HEK293 (cell line): ENCODE results near the gene EPPIN.

Experiments
- CTCF ChIA-PET: fragments of 350-600 bp; formaldehyde crosslinking; extraction: SDS; loops from one replicate; lab custom pipeline; 2021; ENCODE audit warnings: antibody characterized with exemption; lab: Yijun Ruan, JAX
- POLR2A ChIA-PET: fragments of 300-600 bp; formaldehyde crosslinking; extraction: SDS; loops from one replicate; lab custom pipeline; 2020; ENCODE audit warnings: antibody characterized with exemption, inconsistent platforms; lab: Yijun Ruan, JAX
- H3K27ac ChIP-seq: fragments of 200-500 bp; sonication (Bioruptor generic); 2 replicates; pipeline ENCODE4 v1.5.1; 2014; ENCODE audit warnings: low read depth, low read length, control low read depth, inconsistent platforms; ENCODE audit errors: extremely low read depth
- H3K36me3 ChIP-seq, 2 experiments: fragments of 200-500 bp in 1 of 2; sonication (Bioruptor generic) in 1 of 2; 1 replicate in 1 of 2; 2 replicates in 1 of 2; pipeline ENCODE4 v1.5.1; 2014 to 2017; ENCODE audit warnings: inconsistent platforms in 2 of 2, low read length in 2 of 2; ENCODE audit not compliant: control insufficient read depth in 2 of 2, insufficient read depth in 1 of 2
- H3K4me1 ChIP-seq: fragments of 200-500 bp; sonication (Bioruptor generic); 2 replicates; pipeline ENCODE4 v1.5.1; 2014; ENCODE audit warnings: mild to moderate bottlenecking, low read length, inconsistent platforms; ENCODE audit not compliant: control insufficient read depth, insufficient read depth
- H3K4me3 ChIP-seq: 2 replicates; pipeline ENCODE4 v1.5.1; 2011; ENCODE audit warnings: low read depth, mild to moderate bottlenecking, control low read depth, low read length, moderate library complexity
- H3K9me3 ChIP-seq: fragments of 200-500 bp; sonication (Bioruptor generic); 2 replicates; pipeline ENCODE4 v1.5.1; 2014; ENCODE audit warnings: low read depth, low read length, inconsistent platforms; ENCODE audit not compliant: control insufficient read depth, insufficient read depth
- BCL11A ChIP-seq: fragments of 450-650 bp; formaldehyde crosslinking; IDR thresholded peaks from 2 replicates; pipeline ENCODE4 v1.5.1; 2016; ENCODE audit warnings: low read depth, missing biosample characterization, missing genetic modification characterization
- FEZF1 ChIP-seq: fragments of 450-650 bp; formaldehyde crosslinking; IDR thresholded peaks from 2 replicates; pipeline ENCODE4 v1.5.1; 2016; ENCODE audit warnings: missing biosample characterization, missing genetic modification characterization
- GLI2 ChIP-seq: fragments of 450-650 bp; formaldehyde crosslinking; IDR thresholded peaks from 2 replicates; pipeline ENCODE4; 2017; ENCODE audit warnings: missing biosample characterization, missing genetic modification characterization, low read depth, borderline replicate concordance
- IKZF3 ChIP-seq: fragments of 450-650 bp; IDR thresholded peaks from 2 replicates; pipeline ENCODE4 v1.5.0; 2018; ENCODE audit warnings: missing biosample characterization, mild to moderate bottlenecking, missing genetic modification characterization, moderate library complexity
- MEIS1 ChIP-seq: sonication (generic); formaldehyde crosslinking; IDR thresholded peaks from 2 replicates; pipeline ENCODE4 v1.8.1; 2022; ENCODE audit warnings: missing genetic modification reagents, mild to moderate bottlenecking, borderline replicate concordance
- PRDM4 ChIP-seq: fragments of 450-650 bp; formaldehyde crosslinking; IDR thresholded peaks from 2 replicates; pipeline ENCODE4 v1.5.1; 2017; ENCODE audit warnings: missing biosample characterization, missing genetic modification characterization
- SCRT1 ChIP-seq: fragments of 450-650 bp; formaldehyde crosslinking; IDR thresholded peaks from 2 replicates; pipeline ENCODE4 v1.5.1; 2016; ENCODE audit warnings: missing biosample characterization, missing genetic modification characterization, borderline replicate concordance
- WT1 ChIP-seq: fragments of 450-650 bp; formaldehyde crosslinking; IDR thresholded peaks from 2 replicates; pipeline ENCODE4 v1.5.1; 2016; ENCODE audit warnings: missing biosample characterization, missing genetic modification characterization
- ZBTB21 ChIP-seq: fragments of 450-650 bp; formaldehyde crosslinking; IDR thresholded peaks from 2 replicates; pipeline ENCODE4 v1.5.1; 2017; ENCODE audit warnings: missing biosample characterization, missing genetic modification characterization
- ZFHX2 ChIP-seq: fragments of 450-650 bp; formaldehyde crosslinking; conservative IDR thresholded peaks from 2 replicates; pipeline ENCODE4 v1.5.1; 2016; ENCODE audit warnings: missing biosample characterization, missing genetic modification characterization
- ZFP37 ChIP-seq: fragments of 450-650 bp; formaldehyde crosslinking; IDR thresholded peaks from 2 replicates; pipeline ENCODE4 v1.5.1; 2016; ENCODE audit warnings: missing biosample characterization, missing genetic modification characterization
- ZFP41 ChIP-seq: fragments of 450-650 bp; formaldehyde crosslinking; IDR thresholded peaks from 2 replicates; pipeline ENCODE4 v1.5.1; 2016; ENCODE audit warnings: missing biosample characterization, missing genetic modification characterization, borderline replicate concordance
- ZNF211 ChIP-seq: fragments of 450-650 bp; formaldehyde crosslinking; IDR thresholded peaks from 2 replicates; pipeline ENCODE4 v1.5.1; 2016; ENCODE audit warnings: low read depth, missing biosample characterization, missing genetic modification characterization
- ZNF266 ChIP-seq: fragments of 450-650 bp; formaldehyde crosslinking; IDR thresholded peaks from 2 replicates; pipeline ENCODE4 v1.5.1; 2016; ENCODE audit warnings: missing biosample characterization, missing genetic modification characterization, low read depth
- ZNF302 ChIP-seq: fragments of 450-650 bp; formaldehyde crosslinking; IDR thresholded peaks from 2 replicates; pipeline ENCODE4 v1.5.1; 2016; ENCODE audit warnings: missing biosample characterization, missing genetic modification characterization, low read depth
- ZNF324 ChIP-seq: fragments of 450-650 bp; formaldehyde crosslinking; IDR thresholded peaks from 2 replicates; pipeline ENCODE4 v1.5.1; 2016; ENCODE audit warnings: missing biosample characterization, missing genetic modification characterization
- ZNF354C ChIP-seq: fragments of 450-650 bp; formaldehyde crosslinking; IDR thresholded peaks from 2 replicates; pipeline ENCODE4 v1.5.1; 2016; ENCODE audit warnings: missing biosample characterization, missing genetic modification characterization, low read depth, borderline replicate concordance
- ZNF362 ChIP-seq: fragments of 450-650 bp; formaldehyde crosslinking; IDR thresholded peaks from 2 replicates; pipeline ENCODE4 v1.5.1; 2016; ENCODE audit warnings: missing biosample characterization, missing genetic modification characterization
- ZNF394 ChIP-seq: fragments of 450-650 bp; formaldehyde crosslinking; IDR thresholded peaks from 2 replicates; pipeline ENCODE4 v1.5.1; 2016; ENCODE audit warnings: missing biosample characterization, missing genetic modification characterization, mild to moderate bottlenecking, moderate library complexity, borderline replicate concordance
- ZNF529 ChIP-seq: fragments of 450-650 bp; formaldehyde crosslinking; IDR thresholded peaks from 2 replicates; pipeline ENCODE4 v1.5.1; 2017; ENCODE audit warnings: missing genetic modification characterization, missing biosample characterization; ENCODE audit not compliant: insufficient replicate concordance
- ZNF548 ChIP-seq: fragments of 450-650 bp; formaldehyde crosslinking; IDR thresholded peaks from 2 replicates; pipeline ENCODE4 v1.5.1; 2016; ENCODE audit warnings: missing biosample characterization, missing genetic modification characterization
- ZNF596 ChIP-seq: fragments of 450-650 bp; IDR thresholded peaks from 2 replicates; pipeline ENCODE4 v1.5.0; 2018; ENCODE audit warnings: missing biosample characterization, mild to moderate bottlenecking, missing genetic modification characterization, moderate library complexity
- ZNF623 ChIP-seq: fragments of 450-650 bp; formaldehyde crosslinking; IDR thresholded peaks from 2 replicates; pipeline ENCODE4 v1.5.1; 2016; ENCODE audit warnings: missing biosample characterization, missing genetic modification characterization
- ZNF658 ChIP-seq: fragments of 450-650 bp; formaldehyde crosslinking; IDR thresholded peaks from 2 replicates; pipeline ENCODE4; 2016; ENCODE audit warnings: missing biosample characterization, missing genetic modification characterization
- ZNF670 ChIP-seq: fragments of 450-650 bp; formaldehyde crosslinking; IDR thresholded peaks from 2 replicates; pipeline ENCODE4 v1.5.1; 2016; ENCODE audit warnings: missing biosample characterization, missing genetic modification characterization, low read depth
- ZNF792 ChIP-seq: fragments of 450-650 bp; formaldehyde crosslinking; IDR thresholded peaks from 2 replicates; pipeline ENCODE4 v1.5.1; 2016; ENCODE audit warnings: missing biosample characterization, missing genetic modification characterization
- ZSCAN30 ChIP-seq: fragments of 450-650 bp; IDR thresholded peaks from 2 replicates; pipeline ENCODE4 v1.5.1; 2018; ENCODE audit warnings: missing biosample characterization, mild to moderate bottlenecking, missing genetic modification characterization, moderate library complexity
- TF ChIP-seq, protein P1 (sequence below): fragments of 450-650 bp; formaldehyde crosslinking; IDR thresholded peaks from 2 replicates; pipeline ENCODE4 v1.5.1; 2016; ENCODE audit warnings: missing biosample characterization, missing genetic modification characterization
- TF ChIP-seq, protein P2 (sequence below): fragments of 450-650 bp; formaldehyde crosslinking; IDR thresholded peaks from 2 replicates; pipeline ENCODE4 v1.5.1; 2016; ENCODE audit warnings: missing biosample characterization, missing genetic modification characterization, borderline replicate concordance
- TF ChIP-seq, protein P3 (sequence below): fragments of 450-650 bp; formaldehyde crosslinking; IDR thresholded peaks from 2 replicates; pipeline ENCODE4 v1.5.1; 2016; ENCODE audit warnings: missing biosample characterization, missing genetic modification characterization

Gene EPPIN

DNA sequence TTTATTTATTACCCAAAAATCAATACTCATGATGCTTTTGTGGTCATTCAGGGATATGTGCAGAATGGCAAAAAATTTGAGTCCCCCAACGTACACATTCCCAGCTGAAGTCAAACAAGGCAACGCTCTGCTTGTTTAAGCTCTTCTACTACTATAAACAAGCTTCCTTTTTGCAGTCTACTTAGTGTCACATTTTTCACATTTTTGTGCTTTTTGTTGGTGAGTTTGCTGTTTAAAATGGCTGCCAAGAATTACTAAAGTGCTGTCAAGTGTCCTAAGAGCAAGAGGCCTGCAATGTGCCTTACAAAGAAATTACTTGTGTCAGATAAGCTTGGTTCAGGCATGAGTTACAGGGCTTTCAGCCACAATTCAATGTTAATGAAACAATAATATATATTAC, 29.8 kb upstream of the EPPIN start:
- H3K36me3 ChIP-seq, result no peaks in the 10 kb centered on the region
- no peaks in the 10 kb centered on the region for H3K4me1 ChIP-seq
- TF ChIP-seq ZNF362 (no peak), SCRT1 (no peak), ZNF266 (tag by site-specific recombination) (no peak), ZFP41 (no peak), ZNF596 (no peak), ZFP37 (tag by site-specific recombination) (no peak), BCL11A (no peak), ZNF324 (tag by site-specific recombination) (no peak), GLI2 (no peak), MEIS1 (no peak), ZNF354C (tag by site-specific recombination) (no peak), ZFHX2 (tag by site-specific recombination) (no peak), PRDM4 (no peak), ZNF529 (no peak), ZNF792 (tag by site-specific recombination) (no peak), WT1 (tag by site-specific recombination) (no peak), ZBTB21 (no peak), ZNF623 (tag by site-specific recombination) (no peak)
- TF ChIP-seq, protein P1, sequence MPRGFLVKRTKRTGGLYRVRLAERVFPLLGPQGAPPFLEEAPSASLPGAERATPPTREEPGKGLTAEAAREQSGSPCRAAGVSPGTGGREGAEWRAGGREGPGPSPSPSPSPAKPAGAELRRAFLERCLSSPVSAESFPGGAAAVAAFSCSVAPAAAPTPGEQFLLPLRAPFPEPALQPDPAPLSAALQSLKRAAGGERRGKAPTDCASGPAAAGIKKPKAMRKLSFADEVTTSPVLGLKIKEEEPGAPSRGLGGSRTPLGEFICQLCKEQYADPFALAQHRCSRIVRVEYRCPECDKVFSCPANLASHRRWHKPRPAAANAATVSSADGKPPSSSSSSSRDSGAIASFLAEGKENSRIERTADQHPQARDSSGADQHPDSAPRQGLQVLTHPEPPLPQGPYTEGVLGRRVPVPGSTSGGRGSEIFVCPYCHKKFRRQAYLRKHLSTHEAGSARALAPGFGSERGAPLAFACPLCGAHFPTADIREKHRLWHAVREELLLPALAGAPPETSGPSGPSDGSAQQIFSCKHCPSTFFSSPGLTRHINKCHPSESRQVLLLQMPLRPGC (tag by site-specific recombination), result no peak
- TF ChIP-seq, protein P2, sequence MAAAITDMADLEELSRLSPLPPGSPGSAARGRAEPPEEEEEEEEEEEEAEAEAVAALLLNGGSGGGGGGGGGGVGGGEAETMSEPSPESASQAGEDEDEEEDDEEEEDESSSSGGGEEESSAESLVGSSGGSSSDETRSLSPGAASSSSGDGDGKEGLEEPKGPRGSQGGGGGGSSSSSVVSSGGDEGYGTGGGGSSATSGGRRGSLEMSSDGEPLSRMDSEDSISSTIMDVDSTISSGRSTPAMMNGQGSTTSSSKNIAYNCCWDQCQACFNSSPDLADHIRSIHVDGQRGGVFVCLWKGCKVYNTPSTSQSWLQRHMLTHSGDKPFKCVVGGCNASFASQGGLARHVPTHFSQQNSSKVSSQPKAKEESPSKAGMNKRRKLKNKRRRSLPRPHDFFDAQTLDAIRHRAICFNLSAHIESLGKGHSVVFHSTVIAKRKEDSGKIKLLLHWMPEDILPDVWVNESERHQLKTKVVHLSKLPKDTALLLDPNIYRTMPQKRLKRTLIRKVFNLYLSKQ (tag by site-specific recombination), result no peak
- POLR2A ChIA-PET, result no interaction called here
- H3K27ac ChIP-seq, result no peak overlapping the region
- CTCF ChIA-PET, result interaction anchor here (0.7 kb wide), 1 partner anchor 1226 kb away, joined by 3 read pairs; no protein-coding TSS in a partner anchor
- no peaks in the 10 kb centered on the region for H3K9me3 ChIP-seq
- H3K4me3 ChIP-seq, result no peak overlapping the region

GRCh38 chr20:45575931-45576330, 28.7 kb upstream of the EPPIN start:
- ChIA-PET POLR2A (no interaction called here), CTCF (no interaction called here)
- Histone ChIP-seq H3K27ac (no peak overlapping the region), H3K4me3 (no peak overlapping the region), H3K4me1 (no peaks in the 10 kb centered on the region), H3K9me3 (no peaks in the 10 kb centered on the region), H3K36me3 (no peaks in the 10 kb centered on the region)
- TF ChIP-seq, protein P3, sequence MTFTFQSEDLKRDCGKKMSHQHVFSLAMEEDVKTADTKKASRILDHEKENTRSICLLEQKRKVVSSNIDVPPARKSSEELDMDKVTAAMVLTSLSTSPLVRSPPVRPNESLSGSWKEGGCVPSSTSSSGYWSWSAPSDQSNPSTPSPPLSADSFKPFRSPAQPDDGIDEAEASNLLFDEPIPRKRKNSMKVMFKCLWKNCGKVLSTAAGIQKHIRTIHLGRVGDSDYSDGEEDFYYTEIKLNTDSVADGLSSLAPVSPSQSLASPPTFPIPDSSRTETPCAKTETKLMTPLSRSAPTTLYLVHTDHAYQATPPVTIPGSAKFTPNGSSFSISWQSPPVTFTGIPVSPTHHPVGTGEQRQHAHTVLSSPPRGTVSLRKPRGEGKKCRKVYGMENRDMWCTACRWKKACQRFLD (tag by site-specific recombination), result no peak
- no peak for TF ChIP-seq ZNF670 (tag by site-specific recombination)
- TF ChIP-seq ZNF658, result no peak
- no peak for TF ChIP-seq FEZF1 (tag by site-specific recombination)
- TF ChIP-seq, protein P2 (tag by site-specific recombination), result no peak
- TF ChIP-seq ZNF302, result no peak
- no peak for TF ChIP-seq IKZF3 (tag by site-specific recombination)
- no peak for TF ChIP-seq ZNF394
- TF ChIP-seq ZNF548 (tag by site-specific recombination), result no peak
- TF ChIP-seq ZNF211 (tag by site-specific recombination), result no peak
- no peak for TF ChIP-seq ZSCAN30 (tag by site-specific recombination)
